MM.1S (cell line): Measurements from ENCODE around the gene FGF19.

Experiments used
- DNase-seq: peaks from one replicate; pipeline ENCODE4 v3.0.0-alpha.2; 2015
- H2AFZ ChIP-seq: fragments of 300-600 bp; sonication (generic); 2 replicates; pipeline ENCODE4 v1.6.0; 2016; ENCODE audit warnings: antibody characterized with exemption, low read length
- H3F3A ChIP-seq: fragments of 300-600 bp; sonication (generic); 2 replicates; pipeline ENCODE4 v1.6.1; 2016; ENCODE audit warnings: mild to moderate bottlenecking, antibody characterized with exemption, low read length, moderate library complexity, mixed read lengths; ENCODE audit not compliant: insufficient read depth
- H3K27ac ChIP-seq: fragments of 300-600 bp; sonication (generic); 2 replicates; pipeline ENCODE4 v1.5.1; 2016; ENCODE audit warnings: mild to moderate bottlenecking, low read length
- H3K27me3 ChIP-seq: fragments of 300-600 bp; sonication (generic); replicated peaks from 2 replicates; pipeline ENCODE4 v1.6.0; 2016; ENCODE audit warnings: low read length; ENCODE audit not compliant: insufficient read depth
- H3K36me3 ChIP-seq: fragments of 300-600 bp; sonication (generic); replicated peaks from 2 replicates; pipeline ENCODE4 v1.6.1; 2016; ENCODE audit warnings: mild to moderate bottlenecking, low read length, mixed read lengths; ENCODE audit not compliant: insufficient read depth
- H3K4me1 ChIP-seq: fragments of 300-600 bp; sonication (generic); 2 replicates; pipeline ENCODE4 v1.6.1; 2016; ENCODE audit warnings: low read length, mixed read lengths
- H3K4me2 ChIP-seq: fragments of 300-600 bp; sonication (generic); 2 replicates; pipeline ENCODE4 v1.6.0; 2016; ENCODE audit warnings: low read depth, low read length
- H3K4me3 ChIP-seq: fragments of 300-600 bp; sonication (generic); 2 replicates; pipeline ENCODE4 v1.5.1; 2016; ENCODE audit warnings: low read length, mixed read lengths
- H3K79me2 ChIP-seq: fragments of 300-600 bp; sonication (generic); 2 replicates; pipeline ENCODE4 v1.6.1; 2016; ENCODE audit warnings: mixed run types, low read length, mixed read lengths
- H3K9ac ChIP-seq: fragments of 300-600 bp; sonication (generic); 2 replicates; pipeline ENCODE4 v1.6.1; 2016; ENCODE audit warnings: low read length, mixed read lengths
- H3K9me2 ChIP-seq: fragments of 300-600 bp; sonication (generic); replicated peaks from 2 replicates; pipeline ENCODE4 v1.6.1; 2016; ENCODE audit warnings: mild to moderate bottlenecking, low read length, mixed read lengths; ENCODE audit not compliant: insufficient read depth
- H3K9me3 ChIP-seq: fragments of 300-600 bp; sonication (generic); replicated peaks from 2 replicates; pipeline ENCODE4 v1.6.1; 2016; ENCODE audit warnings: mild to moderate bottlenecking, low read length, mixed read lengths; ENCODE audit not compliant: insufficient read depth
- H4K20me1 ChIP-seq: fragments of 300-600 bp; sonication (generic); 2 replicates; pipeline ENCODE4 v1.6.1; 2016; ENCODE audit warnings: mild to moderate bottlenecking, low read length, moderate library complexity, mixed read lengths; ENCODE audit not compliant: insufficient read depth
- CTCF ChIP-seq: fragments of 300-600 bp; sonication (generic); IDR thresholded peaks from 2 replicates; pipeline ENCODE4 v1.5.1; 2016; ENCODE audit warnings: antibody characterized with exemption, low read length, mixed read lengths
- EZH2 ChIP-seq: fragments of 300-600 bp; sonication (generic); optimal IDR thresholded peaks from 2 replicates; pipeline ENCODE3; 2017; ENCODE audit warnings: low read depth, mild to moderate bottlenecking, antibody characterized with exemption, low read length, mixed read lengths
- EZH2phosphoT487 ChIP-seq: fragments of 300-600 bp; sonication (generic); IDR thresholded peaks from 2 replicates; pipeline ENCODE4 v1.6.1; 2018; ENCODE audit warnings: antibody characterized with exemption, low read length

FGF19 gene

GRCh38 chr11:69750108-69750850 is 46.5 kb upstream of the FGF19 start:
- no peaks in the 10 kb centered on the region for H3F3A ChIP-seq
- no peaks in the 10 kb centered on the region for H3K79me2 ChIP-seq
- no peak overlapping the region for H2AFZ ChIP-seq
- H3K4me2 ChIP-seq = no peak overlapping the region
- TF ChIP-seq CTCF (no peak), EZH2 (no peak), EZH2phosphoT487 (no peak)
- no peaks in the 10 kb centered on the region for H3K4me1 ChIP-seq
- H3K4me3 ChIP-seq = no peak overlapping the region
- no peak for DNase-seq
- peaks cover 70% of the 10 kb centered on the region for H3K27me3 ChIP-seq
- H4K20me1 ChIP-seq = no peaks in the 10 kb centered on the region
- H3K27ac ChIP-seq = no peak overlapping the region
- no peaks in the 10 kb centered on the region for H3K36me3 ChIP-seq
- H3K9me2 ChIP-seq = no peaks in the 10 kb centered on the region
- no peaks in the 10 kb centered on the region for H3K9me3 ChIP-seq
- no peak overlapping the region for H3K9ac ChIP-seq

GRCh38 chr11:69748637-69749036 is 44.8 kb upstream of the FGF19 start:
- no peak overlapping the region for H3K4me2 ChIP-seq
- no peak overlapping the region for H3K4me3 ChIP-seq
- no peak overlapping the region for H3K27ac ChIP-seq
- H3K9me3 ChIP-seq = no peaks in the 10 kb centered on the region
- H3K9ac ChIP-seq = no peak overlapping the region
- no peaks in the 10 kb centered on the region for H3K4me1 ChIP-seq
- no peak for TF ChIP-seq EZH2
- TF ChIP-seq EZH2phosphoT487 = no peak
- TF ChIP-seq CTCF = no peak
- H3K9me2 ChIP-seq = no peaks in the 10 kb centered on the region
- no peak overlapping the region for H2AFZ ChIP-seq
- DNase-seq = no peak
- no peaks in the 10 kb centered on the region for H4K20me1 ChIP-seq
- no peaks in the 10 kb centered on the region for H3F3A ChIP-seq
- peaks cover 74% of the 10 kb centered on the region for H3K27me3 ChIP-seq
- no peaks in the 10 kb centered on the region for H3K79me2 ChIP-seq
- no peaks in the 10 kb centered on the region for H3K36me3 ChIP-seq

GRCh38 chr11:69746752-69747742 is 43.2 kb upstream of the FGF19 start:
- no peaks in the 10 kb centered on the region for H3F3A ChIP-seq
- H3K27me3 ChIP-seq = peaks cover 80% of the 10 kb centered on the region
- no peak overlapping the region for H3K4me2 ChIP-seq
- H3K9ac ChIP-seq = no peak overlapping the region
- no peak for DNase-seq
- H3K79me2 ChIP-seq = no peaks in the 10 kb centered on the region
- no peak overlapping the region for H2AFZ ChIP-seq
- no peaks in the 10 kb centered on the region for H3K36me3 ChIP-seq
- H4K20me1 ChIP-seq = no peaks in the 10 kb centered on the region
- no peaks in the 10 kb centered on the region for H3K4me1 ChIP-seq
- H3K4me3 ChIP-seq = no peak overlapping the region
- TF ChIP-seq EZH2 = no peak
- TF ChIP-seq CTCF = no peak
- TF ChIP-seq EZH2phosphoT487 = no peak
- H3K27ac ChIP-seq = no peak overlapping the region
- H3K9me3 ChIP-seq = no peaks in the 10 kb centered on the region
- H3K9me2 ChIP-seq = no peaks in the 10 kb centered on the region
